A673 (cell line): Measurements from ENCODE around the gene IL1RAP. TPM values are rescaled to one million over a fixed set of nuclear protein-coding genes. Genes with fewer than 3 reads are reported as not detected.

Experiments used
- BruUV-seq: library from RNA; stranded (reverse); fragments of 400-500 nt; replicated peaks from 2 replicates; lab custom pipeline; 2021; lab: Mats Ljungman, UMichigan
- CTCF ChIA-PET: fragments of 300-600 bp; sonication (Branson Sonifier 250); formaldehyde crosslinking; loops from one replicate; lab custom pipeline; 2022; ENCODE audit warnings: antibody characterized with exemption; lab: Charles Lee
- POLR2A ChIA-PET: fragments of 300-600 bp; sonication (Branson Sonifier 250); formaldehyde crosslinking; loops from one replicate; lab custom pipeline; 2022; ENCODE audit warnings: antibody characterized with exemption; ENCODE audit not compliant: low non-redundant PET; lab: Charles Lee
- DNase-seq: peaks from one replicate; pipeline ENCODE4 v3.0.0-alpha.2; 2015; ENCODE audit warnings: low spot score
- H3K27ac ChIP-seq: fragments of 200-600 bp; sonication (generic); 2 replicates; pipeline ENCODE4 v1.5.1; 2016; ENCODE audit warnings: mixed run types, low read depth, mild to moderate bottlenecking, mixed read lengths, antibody characterized with exemption, low read length; ENCODE audit not compliant: poor library complexity, severe bottlenecking
- H3K27me3 ChIP-seq: fragments of 200-600 bp; sonication (generic); replicated peaks from 2 replicates; pipeline ENCODE4 v1.6.1; 2017; ENCODE audit warnings: mixed run types, low read depth, mild to moderate bottlenecking, mixed read lengths, antibody characterized with exemption, low read length; ENCODE audit not compliant: insufficient read depth, poor library complexity
- H3K36me3 ChIP-seq: fragments of 200-600 bp; sonication (generic); 2 replicates; pipeline ENCODE4 v1.6.1; 2016; ENCODE audit warnings: mixed run types, mild to moderate bottlenecking, mixed read lengths, antibody characterized with exemption, low read length; ENCODE audit not compliant: insufficient read depth, poor library complexity, severe bottlenecking
- H3K4me1 ChIP-seq: fragments of 200-600 bp; sonication (generic); 2 replicates; pipeline ENCODE4 v1.6.1; 2017; ENCODE audit warnings: mixed run types, mild to moderate bottlenecking, mixed read lengths, antibody characterized with exemption, low read length; ENCODE audit not compliant: insufficient read depth, poor library complexity, severe bottlenecking
- H3K4me3 ChIP-seq: fragments of 200-600 bp; sonication (generic); 2 replicates; pipeline ENCODE4 v1.5.1; 2016; ENCODE audit warnings: low read depth, mixed run types, mild to moderate bottlenecking, mixed read lengths, low read length; ENCODE audit not compliant: poor library complexity, severe bottlenecking
- H3K9me3 ChIP-seq: fragments of 200-600 bp; sonication (generic); 2 replicates; pipeline ENCODE4 v1.6.1; 2016; ENCODE audit warnings: mixed run types, low read depth, mild to moderate bottlenecking, mixed read lengths, antibody characterized with exemption, low read length; ENCODE audit not compliant: poor library complexity, severe bottlenecking
- EZH2 ChIP-seq: fragments of 200-600 bp; sonication (generic); IDR thresholded peaks from 2 replicates; pipeline ENCODE4 v1.6.1; 2017; ENCODE audit warnings: borderline replicate concordance, low read depth, mild to moderate bottlenecking, mixed read lengths, antibody characterized with exemption, low read length; ENCODE audit not compliant: poor library complexity, severe bottlenecking
- intact Hi-C: fragments of 100-400 bp; cut with micrococcal nuclease; formaldehyde crosslinking; loops from one replicate; pipeline ENCODE4 v1.10.0; 2022; ENCODE audit not compliant: unreplicated experiment
- total RNA-seq: library from RNA; stranded (reverse); gene quantifications from 2 replicates; pipeline ENCODE4 v1.2.3, GENCODE V29; 2021
- TF ChIP-seq, protein P1 (sequence below): fragments of 300-800, 200-600 bp; sonication (generic); conservative IDR thresholded peaks from 2 replicates; pipeline ENCODE4 v1.5.1; 2017; ENCODE audit warnings: low read depth, mild to moderate bottlenecking, antibody characterized with exemption, low read length, moderate library complexity, mixed read lengths

IL1RAP gene
- total RNA-seq, 1 experiment from 2014 or later = 207 TPM

DNA sequence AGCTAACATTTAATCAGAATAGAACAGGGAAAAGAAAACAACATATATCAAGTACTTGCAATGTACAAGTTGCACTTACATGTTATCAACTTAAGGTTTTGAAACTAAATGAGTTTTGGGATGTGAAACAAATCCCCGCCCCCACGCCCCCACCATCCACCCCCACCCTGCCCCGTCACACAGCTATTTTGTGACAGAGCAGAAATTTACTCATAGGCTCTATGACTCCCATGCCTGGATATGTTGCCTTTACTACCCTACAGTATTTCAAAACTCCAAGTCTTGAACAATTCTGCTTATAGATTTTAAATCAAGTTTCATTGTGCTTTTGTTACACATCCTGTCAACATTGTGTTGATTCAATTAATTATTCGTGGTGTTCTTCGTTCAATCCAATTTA lies 18.1 kb upstream of the IL1RAP start:
- H3K36me3 ChIP-seq = no peaks in the 10 kb centered on the region
- H3K27ac ChIP-seq = peak overlapping the region; percentile 13
- intact Hi-C loops = loop anchor here (1.0 kb wide), 1 partner anchor 20 kb away; no protein-coding TSS in a partner anchor
- H3K27me3 ChIP-seq = no peaks in the 10 kb centered on the region
- H3K4me3 ChIP-seq = no peak overlapping the region
- BruUV-seq = no TSS peak
- ChIA-PET CTCF (no interaction called here), POLR2A (no interaction called here)
- peaks cover 56% of the 10 kb centered on the region for H3K4me1 ChIP-seq
- TF ChIP-seq, protein P1, sequence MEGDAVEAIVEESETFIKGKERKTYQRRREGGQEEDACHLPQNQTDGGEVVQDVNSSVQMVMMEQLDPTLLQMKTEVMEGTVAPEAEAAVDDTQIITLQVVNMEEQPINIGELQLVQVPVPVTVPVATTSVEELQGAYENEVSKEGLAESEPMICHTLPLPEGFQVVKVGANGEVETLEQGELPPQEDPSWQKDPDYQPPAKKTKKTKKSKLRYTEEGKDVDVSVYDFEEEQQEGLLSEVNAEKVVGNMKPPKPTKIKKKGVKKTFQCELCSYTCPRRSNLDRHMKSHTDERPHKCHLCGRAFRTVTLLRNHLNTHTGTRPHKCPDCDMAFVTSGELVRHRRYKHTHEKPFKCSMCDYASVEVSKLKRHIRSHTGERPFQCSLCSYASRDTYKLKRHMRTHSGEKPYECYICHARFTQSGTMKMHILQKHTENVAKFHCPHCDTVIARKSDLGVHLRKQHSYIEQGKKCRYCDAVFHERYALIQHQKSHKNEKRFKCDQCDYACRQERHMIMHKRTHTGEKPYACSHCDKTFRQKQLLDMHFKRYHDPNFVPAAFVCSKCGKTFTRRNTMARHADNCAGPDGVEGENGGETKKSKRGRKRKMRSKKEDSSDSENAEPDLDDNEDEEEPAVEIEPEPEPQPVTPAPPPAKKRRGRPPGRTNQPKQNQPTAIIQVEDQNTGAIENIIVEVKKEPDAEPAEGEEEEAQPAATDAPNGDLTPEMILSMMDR = no peak
- TF ChIP-seq EZH2 = no peak
- H3K9me3 ChIP-seq = no peaks in the 10 kb centered on the region
- peak; percentile 56 for DNase-seq

DNA sequence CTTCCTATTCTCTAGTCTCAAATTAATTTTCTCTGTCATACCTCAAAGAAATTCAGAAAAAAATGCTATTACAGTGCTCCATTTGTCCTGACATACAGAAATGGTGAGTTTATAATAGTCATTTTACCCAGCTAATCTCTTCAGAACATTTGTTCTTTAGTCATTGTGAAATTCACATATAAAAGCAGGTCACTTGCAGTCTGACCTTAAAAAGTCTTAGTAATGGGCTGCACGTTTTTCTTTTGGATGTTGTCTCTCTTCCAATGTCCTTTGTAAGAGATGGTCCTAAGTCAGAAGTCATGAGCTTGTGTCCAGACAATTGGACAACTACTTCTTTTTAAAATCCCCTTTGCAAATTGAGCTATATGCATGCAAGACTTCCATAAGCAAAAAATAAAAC lies 17.0 kb upstream of the IL1RAP start:
- peak overlapping the region; percentile 40 for H3K27ac ChIP-seq
- no peak for TF ChIP-seq EZH2
- TF ChIP-seq, protein P1 = no peak
- CTCF ChIA-PET = no interaction called here
- H3K4me3 ChIP-seq = no peak overlapping the region
- H3K27me3 ChIP-seq = no peaks in the 10 kb centered on the region
- no peak for DNase-seq
- no TSS peak for BruUV-seq
- POLR2A ChIA-PET = no interaction called here
- H3K4me1 ChIP-seq = peaks cover 49% of the 10 kb centered on the region
- no peaks in the 10 kb centered on the region for H3K9me3 ChIP-seq
- H3K36me3 ChIP-seq = no peaks in the 10 kb centered on the region
- intact Hi-C loops = no loop called here

DNA sequence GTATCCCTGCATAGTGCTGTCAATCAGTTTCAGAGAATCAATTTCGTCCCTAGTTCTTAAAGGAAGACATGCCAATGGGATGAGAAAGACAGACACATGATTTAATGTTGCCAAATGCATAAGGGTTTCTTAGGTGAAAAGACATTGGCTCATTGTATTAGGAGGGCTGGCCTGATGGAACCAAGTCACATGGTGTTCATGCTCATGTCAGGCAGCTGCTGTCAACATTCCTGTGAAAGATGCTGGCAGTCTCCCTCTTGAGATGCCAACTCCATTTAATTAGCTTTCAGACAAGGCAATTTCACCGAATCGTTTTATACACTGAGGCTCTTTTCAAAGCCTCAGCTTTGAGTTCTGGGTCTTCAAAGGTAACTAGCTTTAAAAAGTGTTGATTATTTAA lies 16.1 kb upstream of the IL1RAP start:
- BruUV-seq = no TSS peak
- TF ChIP-seq, protein P1 = no peak
- no peak for TF ChIP-seq EZH2
- H3K27ac ChIP-seq = no peak overlapping the region

More for the DNA sequence above, 16.1 kb upstream of the IL1RAP start:
- H3K9me3 ChIP-seq = no peaks in the 10 kb centered on the region
- no peaks in the 10 kb centered on the region for H3K27me3 ChIP-seq
- intact Hi-C loops = no loop called here
- ChIA-PET POLR2A (interaction anchor here (0.6 kb wide), 1 partner anchor 29 kb away, joined by 14 read pairs; no protein-coding TSS in a partner anchor), CTCF (no interaction called here)
- DNase-seq = peak; percentile 59
- H3K36me3 ChIP-seq = no peaks in the 10 kb centered on the region
- H3K4me3 ChIP-seq = no peak overlapping the region
- H3K4me1 ChIP-seq = peaks cover 49% of the 10 kb centered on the region
